HG03378 (cell line): ENCODE measurements around the gene C6orf136.
A peak's percentile ranks its signal among the peaks of the same experiment; 100 is the strongest.

Experiments used
- ATAC-seq: cut with Tn5 transposase; IDR thresholded peaks from one replicate; pipeline ENCODE4 v1.9.1; 2021; ENCODE audit warnings: mild to moderate bottlenecking, moderate library complexity; ENCODE audit not compliant: unreplicated experiment

Gene C6orf136

DNA sequence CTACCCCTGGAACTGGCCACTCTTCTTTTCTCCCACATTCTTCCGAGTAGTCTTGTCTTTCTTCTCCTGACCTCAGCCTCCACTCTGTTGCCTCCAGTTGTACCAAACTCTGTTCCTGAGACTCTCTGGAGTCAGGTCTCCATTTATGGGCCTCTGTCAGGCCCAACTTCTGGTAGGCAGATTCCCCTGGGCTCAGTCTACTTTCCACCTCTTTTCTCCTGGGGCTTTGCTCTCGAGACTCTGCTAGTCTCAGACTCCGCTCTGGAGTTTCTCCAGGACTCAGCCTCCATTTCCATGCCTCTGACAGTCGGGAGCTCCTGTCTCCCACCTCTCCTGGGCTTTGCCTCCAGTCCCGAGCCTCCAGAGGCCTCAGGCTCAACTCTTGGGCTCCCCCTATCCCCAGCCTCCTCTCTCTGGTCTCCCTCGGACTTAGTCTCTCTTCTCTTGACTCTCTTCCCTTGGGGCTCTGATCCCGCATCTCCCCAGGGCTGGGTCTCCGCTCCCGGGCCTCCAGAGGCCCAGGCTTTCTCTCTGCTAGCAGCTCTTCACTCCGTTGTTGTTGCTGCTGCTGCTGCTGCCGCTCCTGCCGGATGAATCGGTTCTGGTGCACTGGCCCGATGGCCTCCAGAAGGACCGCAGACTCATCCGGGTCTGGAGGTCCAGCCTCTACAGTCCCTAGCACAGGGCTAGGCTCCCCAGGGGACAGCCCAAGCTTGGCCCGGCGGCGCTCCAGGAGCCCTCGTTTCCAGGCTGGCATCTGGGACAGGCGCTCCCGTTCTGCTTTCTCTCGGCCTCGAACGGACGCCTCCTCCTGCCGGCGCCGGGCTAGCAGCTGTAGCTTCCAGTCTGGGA is 38.5 kb downstream of the C6orf136 start:
- no peak for ATAC-seq

- no peak for ATAC-seq
Measured at GRCh38 chr6:30686009-30686907, 39.3 kb downstream of the C6orf136 start, which contains the start of gene PPP1R18. PPP1R18 (minus strand) TSS chr6:30686645; CDS start chr6:30686018, 627 bp downstream.

DNA sequence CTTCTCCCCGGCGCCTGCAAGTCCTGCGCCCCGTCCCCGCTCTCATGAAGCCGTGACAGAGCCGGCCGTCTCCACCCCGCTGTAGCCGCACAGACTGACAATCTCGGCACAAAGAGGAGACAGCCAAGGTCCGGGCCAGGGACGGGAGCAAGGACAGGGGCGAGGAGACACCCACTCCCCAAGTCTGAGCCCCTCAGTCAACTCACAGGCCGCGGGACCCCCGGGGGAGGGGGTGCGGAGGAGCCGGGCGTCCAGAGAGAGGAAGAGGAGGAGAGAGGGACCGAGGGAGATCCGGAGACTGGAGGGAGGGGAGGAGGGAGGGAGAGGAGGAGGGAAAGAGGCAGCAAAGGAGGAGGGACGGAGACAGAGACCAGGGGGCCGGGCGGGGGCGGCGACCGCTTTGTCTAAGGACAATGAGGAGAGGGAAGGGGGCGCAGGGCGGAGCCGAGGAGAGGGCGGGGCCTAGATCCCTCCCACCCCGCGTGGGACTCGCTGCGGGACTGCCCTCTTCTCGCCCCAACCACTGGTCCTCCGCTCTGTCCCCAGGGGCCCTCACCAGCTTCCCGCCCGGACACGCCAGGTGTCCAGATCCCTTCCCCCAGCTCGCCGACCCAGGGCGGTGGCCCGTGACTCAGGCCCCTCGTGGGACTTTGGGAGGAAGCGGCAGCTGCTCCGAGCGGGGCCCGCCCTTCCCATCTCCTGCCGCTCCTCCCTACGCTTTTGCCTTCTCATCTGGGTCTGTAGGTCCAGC is 40.1 kb downstream of the C6orf136 start:
- no peak for ATAC-seq

DNA sequence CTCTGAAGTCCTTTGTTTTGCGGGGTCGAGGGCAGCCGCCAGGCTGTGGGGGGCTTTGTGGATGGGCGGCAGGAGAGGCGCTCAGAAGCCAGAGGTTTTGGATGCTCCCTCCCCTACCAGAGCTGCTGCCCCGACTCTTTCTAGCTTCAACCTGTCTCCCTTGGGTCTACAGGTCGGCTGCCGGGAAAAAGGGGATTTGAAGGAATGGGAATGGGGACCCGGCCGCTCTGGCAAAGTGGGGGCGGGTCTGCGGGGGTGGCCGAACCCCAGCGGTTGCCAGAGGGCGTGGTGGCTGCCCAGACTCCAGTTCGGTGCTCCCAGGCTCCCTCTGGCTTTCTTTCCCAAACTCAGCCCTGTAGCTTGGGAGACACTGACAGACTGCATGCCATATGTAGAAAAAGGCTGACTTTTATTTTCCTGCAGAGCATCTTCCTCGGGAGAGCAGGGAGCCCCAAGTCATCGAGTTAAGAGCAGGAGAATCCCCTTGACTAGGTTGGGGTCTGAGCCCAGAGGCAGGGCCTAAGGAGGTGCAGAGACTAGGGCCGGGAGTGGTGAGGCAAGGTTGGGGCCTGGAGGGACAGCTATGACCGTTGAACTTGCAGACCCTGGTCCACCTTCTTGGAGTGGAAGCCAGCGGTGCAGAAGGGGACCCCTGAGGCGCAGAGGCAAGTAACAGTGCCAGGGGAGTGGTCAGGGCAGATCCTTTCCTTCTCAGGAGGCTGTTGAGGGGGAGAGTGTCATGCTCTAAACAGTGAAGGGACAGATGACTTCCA is 40.9 kb downstream of the C6orf136 start:
- no peak for ATAC-seq

GRCh38 chr6:30688569-30688968 is 41.6 kb downstream of the C6orf136 start:
- ATAC-seq, result no peak

DNA sequence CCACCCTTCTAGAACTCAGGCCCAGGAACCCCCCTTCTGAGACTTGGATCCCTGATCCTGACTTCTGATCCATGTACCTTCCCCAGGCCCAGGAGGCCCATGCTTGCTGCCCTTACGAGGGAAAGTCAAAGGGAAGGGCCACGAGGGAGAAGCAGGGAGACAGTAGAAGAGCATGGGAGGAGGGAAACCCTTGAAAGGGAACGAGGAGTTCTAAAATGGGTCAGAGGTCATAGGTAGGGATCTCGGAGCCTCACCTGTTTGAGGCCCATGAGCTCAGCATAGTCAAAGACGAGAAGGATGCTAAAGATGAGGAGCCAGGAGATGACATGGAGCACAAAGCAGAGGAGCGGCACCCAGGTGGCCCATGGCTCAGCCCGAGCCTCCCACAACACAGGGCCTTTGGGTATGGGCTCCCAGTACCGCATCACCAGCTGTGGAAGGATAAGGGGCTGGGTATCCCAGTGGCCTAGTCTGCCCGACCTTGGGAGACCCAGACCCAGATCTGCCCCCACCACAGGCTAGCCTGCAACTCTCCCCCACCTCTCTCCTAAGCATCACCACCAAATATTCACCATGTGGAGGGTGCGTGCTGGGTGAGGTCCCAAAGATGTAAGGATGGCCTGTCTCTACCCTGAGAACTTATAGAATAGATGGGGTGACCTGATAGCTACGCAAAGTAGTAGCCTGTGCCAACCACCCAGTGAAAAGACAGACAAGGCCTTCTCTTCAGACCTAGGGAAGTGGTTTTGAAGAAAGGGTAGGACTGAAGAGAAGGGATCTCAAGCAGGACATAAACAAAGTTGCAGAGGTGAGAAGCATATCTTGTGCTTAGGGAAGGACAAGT is 42.3 kb downstream of the C6orf136 start:
- no peak for ATAC-seq

DNA sequence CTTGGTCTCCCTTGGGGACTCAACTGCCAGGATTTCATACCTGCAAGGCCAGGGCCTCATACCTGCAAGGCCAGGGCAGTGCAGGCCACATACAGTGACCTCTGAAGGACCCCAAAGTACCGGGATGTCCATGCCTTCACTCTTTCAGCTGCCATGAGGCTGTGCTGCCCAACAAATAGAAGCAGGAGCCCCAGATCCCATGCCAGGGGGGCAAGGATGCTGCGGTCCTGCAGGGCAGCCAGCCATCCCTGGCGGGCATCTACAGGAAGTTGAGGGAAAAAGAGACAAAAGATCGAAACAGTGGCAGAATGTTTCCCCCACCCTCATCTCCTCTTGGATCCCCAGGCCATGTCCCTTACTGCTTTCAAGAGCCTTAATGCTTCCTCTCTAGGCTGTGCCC is 43.1 kb downstream of the C6orf136 start:
- no peak for ATAC-seq

DNA sequence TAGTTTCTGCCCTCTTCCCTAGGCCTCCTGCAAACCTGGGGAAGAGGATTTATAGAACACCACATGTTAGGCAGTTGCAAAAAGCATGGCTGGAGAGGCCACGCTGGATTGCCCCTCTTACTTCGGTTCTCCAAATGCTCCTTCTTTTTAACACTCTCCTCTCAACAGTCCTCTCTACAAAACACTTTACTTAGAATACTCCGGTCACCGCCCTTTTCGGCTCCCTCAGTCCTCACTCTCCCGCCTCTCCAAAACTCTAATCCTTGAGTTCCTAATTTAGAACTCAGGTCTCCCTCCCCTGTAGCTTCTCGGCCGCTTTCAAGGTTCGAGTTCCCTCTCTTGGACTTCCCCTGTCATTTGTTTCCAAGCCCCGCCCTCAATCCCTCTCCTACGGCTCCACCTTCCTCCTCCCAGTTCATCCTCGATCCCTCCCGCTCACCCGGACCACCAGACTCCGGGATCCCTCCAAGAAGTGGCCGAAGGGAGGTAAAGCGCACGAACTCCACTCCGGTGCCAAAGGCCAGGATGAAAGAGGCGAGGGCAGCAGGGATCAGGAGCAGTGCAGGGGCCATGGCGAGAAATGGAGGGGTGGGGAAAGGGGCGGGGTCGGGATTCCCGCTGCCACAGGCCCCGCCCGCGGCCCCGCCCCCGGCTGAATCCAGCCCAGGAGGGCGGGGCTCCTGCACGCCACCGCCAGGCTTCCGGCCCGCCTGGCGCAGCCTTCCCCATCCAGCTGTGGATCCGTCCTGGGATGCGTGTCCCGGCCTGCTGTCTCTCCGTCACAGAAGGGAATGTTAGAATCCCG is 43.7 kb downstream of the C6orf136 start, which contains the start of gene NRM:
TSS of gene NRM (minus strand) at position 582 of the 805 bp plus-strand sequence. CDS start at position 572, 10 bp downstream.
- peak; percentile 26 for ATAC-seq

DNA sequence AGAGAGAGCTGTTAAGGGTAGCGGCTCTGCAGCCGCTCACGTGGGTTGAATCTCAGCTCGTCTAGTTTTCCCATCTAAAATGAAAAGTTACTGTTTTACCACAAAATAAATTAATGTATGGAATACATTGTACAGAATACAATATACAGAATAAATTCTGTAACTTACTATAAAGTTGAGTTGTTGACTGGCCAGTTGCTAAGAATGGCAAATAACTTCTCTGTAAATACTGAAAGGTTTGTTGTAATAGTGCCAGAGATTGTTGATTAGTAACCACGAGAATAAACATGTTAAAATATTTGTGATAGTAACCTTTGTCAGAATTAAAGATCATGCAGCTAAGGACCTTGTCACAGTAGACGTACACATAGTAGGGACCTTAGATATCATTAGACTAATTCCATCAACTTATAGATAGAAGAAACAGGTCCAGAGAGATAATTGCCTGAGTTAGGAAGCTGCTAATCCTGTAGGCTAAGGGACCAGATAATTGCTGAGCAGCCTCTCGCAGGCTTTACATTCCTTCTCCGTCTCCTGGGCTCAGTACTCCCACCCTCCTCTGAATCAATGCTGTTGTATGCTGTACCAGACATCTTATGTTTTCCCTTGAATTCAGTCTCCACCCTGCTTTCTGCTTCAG is 44.4 kb downstream of the C6orf136 start:
- ATAC-seq, result no peak

- no peak for ATAC-seq
Measured at GRCh38 chr6:30696432-30696831, 49.5 kb downstream of the C6orf136 start.

DNA sequence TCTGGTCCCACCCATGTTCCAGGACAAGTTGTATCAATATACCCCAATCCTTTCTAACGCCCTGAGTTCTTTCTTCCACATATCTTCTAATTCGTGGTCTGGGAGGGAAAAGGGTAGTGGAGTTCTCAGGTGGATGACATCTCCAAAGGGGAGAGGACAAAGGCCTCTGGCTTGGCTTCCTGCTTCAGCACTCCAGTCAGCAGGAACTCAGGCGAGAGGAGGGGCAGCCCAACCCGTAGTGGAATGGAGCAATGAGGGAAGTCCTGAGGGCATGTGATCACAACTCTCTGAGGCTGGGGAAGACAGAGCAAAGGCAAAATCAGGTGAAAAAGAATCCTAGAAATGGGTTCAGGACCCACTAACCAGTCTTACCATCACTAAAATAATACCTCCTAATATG is 53.4 kb downstream of the C6orf136 start:
- no peak for ATAC-seq
